NCI-H2029 (cell line): ENCODE results near the gene TRIM52.
"Not testable (repeated sequence)": the region's sequence is repeated elsewhere in the genome, so short reads cannot be mapped to it uniquely, and the experiment has no call there.

ENCODE experiments used
- DNase-seq: peaks from one replicate; lab custom pipeline; 2025; lab: John Stamatoyannopoulos, UW

TRIM52 gene

GRCh38 chr5:181260720-181261319, at the start of gene TRIM52:
TRIM52 (minus strand) TSS chr5:181261143; CDS start chr5:181260813, 330 bp downstream.
- DNase-seq = no peak

GRCh38 chr5:181287331-181287730, 26.4 kb upstream of the TRIM52 start:
- not testable (repeated sequence) for DNase-seq

- DNase-seq = not testable (repeated sequence)
Measured at GRCh38 chr5:181285962-181286705, 25.2 kb upstream of the TRIM52 start.

GRCh38 chr5:181283841-181284755, 23.2 kb upstream of the TRIM52 start:
- not testable (repeated sequence) for DNase-seq

- DNase-seq = no peak
Measured at GRCh38 chr5:181283347-181283746, 22.4 kb upstream of the TRIM52 start.

- DNase-seq = no peak
Measured at GRCh38 chr5:181282874-181283273, 21.9 kb upstream of the TRIM52 start.

GRCh38 chr5:181282415-181282814, 21.5 kb upstream of the TRIM52 start:
- not testable (repeated sequence) for DNase-seq

GRCh38 chr5:181281984-181282316, 21.0 kb upstream of the TRIM52 start:
- DNase-seq = no peak

GRCh38 chr5:181281077-181281983, 20.4 kb upstream of the TRIM52 start:
- DNase-seq = no peak

GRCh38 chr5:181280251-181280762, 19.4 kb upstream of the TRIM52 start:
- DNase-seq = no peak

GRCh38 chr5:181273433-181273744, 12.4 kb upstream of the TRIM52 start:
- not testable (repeated sequence) for DNase-seq

- DNase-seq = no peak
Measured at GRCh38 chr5:181271081-181271480, 10.1 kb upstream of the TRIM52 start.

- DNase-seq = not testable (repeated sequence)
Measured at GRCh38 chr5:181267907-181268306, 7.0 kb upstream of the TRIM52 start.

- not testable (repeated sequence) for DNase-seq
Measured at GRCh38 chr5:181267291-181267904, 6.5 kb upstream of the TRIM52 start.

- no peak for DNase-seq
Measured at GRCh38 chr5:181265092-181265671, 4.2 kb upstream of the TRIM52 start.

GRCh38 chr5:181263633-181264032, 2.7 kb upstream of the TRIM52 start:
- no peak for DNase-seq

- no peak for DNase-seq
Measured at GRCh38 chr5:181261320-181262049, 542 bp upstream of the TRIM52 start.

GRCh38 chr5:181259974-181260719, 796 bp downstream of the TRIM52 start:
- DNase-seq = no peak

- no peak for DNase-seq
Measured at GRCh38 chr5:181259283-181259682, 1.7 kb downstream of the TRIM52 start.
